Measurements from ENCODE around the gene ACOT8.
"Not testable (repeated sequence)": the region's sequence is repeated elsewhere in the genome, so short reads cannot be mapped to it uniquely, and the experiment has no call there.

The ACOT8 gene

DNA sequence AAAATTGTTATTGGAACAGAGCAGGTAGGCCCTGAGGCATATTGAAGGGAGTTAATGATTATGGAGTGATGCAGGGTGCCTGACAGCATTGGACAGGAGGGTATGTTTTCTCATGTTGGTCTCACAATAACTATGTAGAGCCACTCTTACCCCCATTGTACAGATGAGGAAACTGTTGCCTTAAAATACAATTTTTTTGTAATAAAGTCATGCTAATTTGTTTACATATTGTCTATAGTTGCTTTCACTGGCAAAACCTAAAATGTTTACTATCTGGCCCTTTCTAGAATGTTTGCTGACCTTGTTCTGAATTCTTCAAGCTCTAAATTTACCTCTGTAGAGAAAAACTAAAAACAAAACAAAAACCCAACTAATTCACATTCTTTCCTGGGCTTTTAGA is 5.7 kb downstream of the ACOT8 start:
- DNase-seq = no peak

DNA sequence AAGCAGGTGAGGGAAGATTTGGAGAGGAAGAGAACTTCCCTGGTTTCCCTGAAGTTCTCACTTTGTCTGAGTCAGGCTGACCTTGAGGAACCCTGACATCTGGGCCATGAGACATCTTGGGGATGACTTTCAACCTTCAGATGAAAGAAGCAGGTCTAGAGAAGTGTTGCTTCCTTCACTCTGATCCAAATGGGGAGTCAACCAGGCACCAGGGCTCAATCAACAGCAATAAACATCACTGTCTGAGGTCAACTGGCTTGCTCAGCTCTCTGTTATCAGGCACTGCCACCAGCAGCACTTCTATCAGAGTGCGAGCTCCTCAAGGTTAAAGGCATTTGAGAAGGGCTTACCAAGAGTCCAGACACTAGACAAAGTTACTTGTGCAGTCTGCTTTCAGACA is 6.3 kb downstream of the ACOT8 start:
- no peak for DNase-seq

DNA sequence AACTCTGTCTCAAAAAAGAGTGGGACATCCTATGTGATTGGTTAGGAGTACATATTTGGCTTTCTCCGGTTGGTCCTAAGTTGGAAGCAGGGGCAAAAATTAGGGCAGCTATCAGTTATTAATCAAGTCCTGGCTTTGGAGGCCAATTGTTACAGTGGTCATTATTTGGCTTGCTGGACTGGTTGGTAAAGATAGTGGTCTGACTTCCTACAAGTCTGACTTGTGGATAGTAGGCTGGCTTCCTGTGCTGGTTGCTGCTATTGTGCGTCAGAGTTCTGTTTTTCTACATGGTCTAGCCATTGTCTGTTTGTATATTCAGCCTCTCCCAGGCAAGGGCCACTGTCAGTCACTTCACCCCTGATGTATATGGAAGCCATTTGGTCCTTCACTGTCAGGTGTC is 7.0 kb downstream of the ACOT8 start:
- DNase-seq = no peak

DNA sequence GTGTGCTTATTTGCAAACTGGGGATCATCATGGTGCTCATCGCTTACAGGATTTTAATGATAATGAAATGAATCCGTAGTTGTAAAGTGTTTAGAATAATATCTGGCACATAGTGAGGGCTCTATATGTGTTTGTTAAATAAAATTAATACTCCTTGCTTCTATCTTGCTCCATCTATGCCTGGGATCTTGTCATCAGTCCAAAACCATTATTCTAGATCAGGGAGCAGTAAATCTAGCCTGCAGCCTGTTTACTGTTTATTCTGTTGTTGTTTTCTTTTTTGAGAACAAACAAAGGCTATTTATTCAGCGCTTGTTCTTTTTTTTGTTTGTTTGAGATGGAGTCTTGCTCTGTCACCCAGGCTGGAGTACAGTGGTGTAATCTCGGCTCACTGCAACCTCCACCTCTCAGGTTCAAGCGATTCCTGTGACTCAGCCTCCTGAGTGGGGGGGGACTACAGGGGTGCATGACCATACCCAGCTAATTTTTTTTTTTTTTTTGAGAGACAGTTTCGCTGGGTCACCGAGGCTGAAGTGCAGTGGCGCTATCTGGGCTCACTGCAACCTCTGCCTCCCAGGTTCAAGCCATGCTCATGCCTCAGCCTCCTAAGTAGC is 8.1 kb downstream of the ACOT8 start:
- DNase-seq = no peak

DNA sequence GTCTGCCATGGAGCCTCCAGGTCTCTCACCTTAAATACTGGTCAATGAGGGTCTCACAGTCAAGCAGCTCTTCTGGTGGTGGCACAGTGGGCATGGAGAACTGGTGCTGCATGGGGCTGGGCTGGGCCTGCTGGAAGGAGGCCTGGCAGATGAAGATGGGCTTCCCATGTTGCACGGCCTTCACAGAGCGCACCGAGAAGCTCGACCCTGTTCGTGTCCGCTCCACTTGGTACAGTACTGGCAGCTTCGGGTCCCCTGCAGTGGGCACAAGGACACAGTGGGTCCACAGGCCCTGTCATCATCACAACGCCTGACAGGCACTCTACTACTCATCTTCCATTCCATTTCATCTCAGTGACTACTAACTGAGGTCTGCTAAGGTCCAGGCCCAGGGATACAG is 8.8 kb downstream of the ACOT8 start:
- no peak for DNase-seq

DNA sequence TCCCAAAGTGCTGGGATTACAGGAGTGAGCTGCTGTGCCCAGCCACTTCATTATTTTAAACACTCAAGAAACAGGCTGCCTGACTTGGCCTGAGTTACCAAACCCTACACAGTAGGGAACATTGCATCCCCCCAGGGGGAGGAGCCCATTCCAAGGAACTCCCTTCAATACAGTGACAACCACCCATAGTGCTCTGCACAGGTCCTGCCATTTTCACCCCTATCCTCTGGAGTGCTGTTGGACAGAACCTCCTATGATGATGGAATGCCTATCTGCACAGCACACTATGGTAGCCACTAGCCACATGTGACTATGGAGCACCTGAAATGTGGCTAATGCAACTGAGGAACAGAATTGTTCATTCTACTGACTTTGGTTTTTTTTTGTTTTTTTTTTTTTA is 11.7 kb downstream of the ACOT8 start:
- no peak for DNase-seq

DNA sequence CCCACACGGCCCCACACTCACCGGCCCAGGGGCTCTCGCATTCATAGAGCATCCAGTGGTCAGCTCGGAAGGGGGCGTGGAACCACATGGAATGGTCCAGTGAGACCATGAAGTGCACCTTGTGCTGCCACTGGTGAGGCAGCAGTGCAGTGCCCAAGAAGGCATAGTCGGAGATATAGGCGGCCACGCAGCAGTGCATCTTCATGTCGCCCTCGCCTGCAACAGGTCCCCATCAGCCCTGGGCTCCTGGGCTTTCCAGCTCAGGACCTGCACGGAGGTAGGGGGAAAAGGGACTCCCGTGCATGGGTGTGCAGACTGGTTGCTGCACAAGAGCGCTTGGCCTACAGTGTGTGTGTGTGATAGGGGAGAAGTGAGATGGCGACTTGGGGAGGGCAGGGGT is 13.7 kb downstream of the ACOT8 start:
- no peak for DNase-seq

DNA sequence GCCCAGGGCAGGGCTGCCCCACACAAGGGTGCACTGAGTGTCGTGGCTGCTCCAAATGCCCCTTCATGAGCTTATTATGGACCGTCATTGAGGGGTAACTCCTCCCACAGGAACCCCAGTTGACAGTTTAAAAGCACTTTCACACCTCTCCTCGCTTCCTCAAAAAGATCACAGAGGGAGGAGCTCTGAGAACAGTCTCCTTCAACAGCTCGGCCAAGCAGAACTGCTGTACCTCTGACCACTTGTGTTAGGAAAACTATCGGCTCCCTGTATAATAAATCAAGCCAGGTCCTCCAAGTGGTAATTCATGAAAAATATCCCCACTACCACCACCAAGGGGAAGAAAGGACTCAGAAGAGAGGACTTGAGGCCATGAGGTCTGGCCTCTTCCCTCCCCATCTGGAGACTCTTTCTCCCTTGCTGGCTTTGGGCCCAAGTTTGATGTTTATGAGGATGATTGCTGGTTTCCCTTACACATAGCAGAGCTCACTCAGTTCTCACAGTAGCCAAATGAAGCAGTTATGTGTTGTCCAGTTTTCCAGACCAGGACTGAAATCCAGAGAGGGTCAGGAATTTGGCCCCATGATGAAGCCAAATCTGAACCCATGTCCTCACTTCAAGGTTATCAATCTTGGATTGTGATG is 14.9 kb downstream of the ACOT8 start:
- DNase-seq = no peak

DNA sequence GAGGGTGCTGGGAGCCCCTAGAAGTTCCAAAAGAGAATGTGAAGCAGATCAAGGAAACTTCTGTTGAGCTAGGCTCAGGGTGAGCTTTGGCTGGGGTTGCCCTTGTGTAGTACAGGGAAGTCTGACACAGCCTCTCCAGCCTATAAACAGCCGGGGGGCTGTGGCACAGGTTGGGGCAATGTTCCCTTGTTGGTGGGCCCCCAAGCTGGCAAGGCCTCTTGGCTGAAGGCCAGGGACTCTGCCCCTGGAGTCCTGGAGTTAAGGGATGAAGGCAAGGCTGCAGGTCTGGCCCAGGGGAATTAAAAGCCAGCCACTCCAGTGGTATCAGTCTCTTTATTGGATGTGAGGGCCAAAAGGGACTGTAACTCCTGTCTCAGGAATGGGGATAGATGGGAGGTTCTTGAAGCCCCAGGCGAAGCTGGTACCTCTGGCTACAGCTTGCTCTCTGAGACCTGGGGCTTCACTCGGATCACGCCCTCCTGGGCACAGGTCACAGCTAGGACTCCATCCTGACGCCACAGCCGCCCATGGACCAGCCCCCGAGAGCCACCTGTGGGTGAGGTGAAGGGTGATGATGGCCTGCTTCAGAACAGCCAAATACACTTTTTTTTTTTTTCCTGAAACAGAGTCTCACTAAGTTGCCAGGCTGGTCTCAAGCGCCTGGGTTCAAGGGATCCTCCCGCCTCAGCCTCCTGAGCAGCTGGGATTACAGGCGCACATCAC is 15.6 kb downstream of the ACOT8 start:
- DNase-seq = no peak

DNA sequence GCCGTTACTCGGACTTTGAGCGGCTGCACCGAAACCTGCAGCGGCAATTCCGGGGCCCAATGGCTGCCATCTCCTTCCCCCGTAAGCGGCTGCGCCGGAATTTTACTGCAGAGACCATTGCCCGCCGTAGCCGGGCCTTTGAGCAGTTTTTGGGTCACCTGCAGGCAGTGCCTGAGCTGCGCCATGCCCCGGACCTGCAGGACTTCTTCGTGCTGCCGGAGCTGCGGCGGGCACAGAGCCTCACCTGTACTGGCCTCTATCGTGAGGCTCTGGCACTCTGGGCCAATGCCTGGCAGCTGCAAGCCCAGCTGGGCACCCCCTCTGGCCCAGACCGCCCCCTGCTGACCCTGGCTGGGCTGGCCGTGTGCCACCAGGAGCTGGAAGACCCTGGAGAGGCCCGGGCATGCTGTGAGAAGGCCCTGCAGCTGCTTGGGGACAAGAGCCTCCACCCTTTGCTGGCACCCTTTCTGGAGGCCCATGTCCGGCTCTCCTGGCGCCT is 16.4 kb downstream of the ACOT8 start:
- DNase-seq = no peak

DNA sequence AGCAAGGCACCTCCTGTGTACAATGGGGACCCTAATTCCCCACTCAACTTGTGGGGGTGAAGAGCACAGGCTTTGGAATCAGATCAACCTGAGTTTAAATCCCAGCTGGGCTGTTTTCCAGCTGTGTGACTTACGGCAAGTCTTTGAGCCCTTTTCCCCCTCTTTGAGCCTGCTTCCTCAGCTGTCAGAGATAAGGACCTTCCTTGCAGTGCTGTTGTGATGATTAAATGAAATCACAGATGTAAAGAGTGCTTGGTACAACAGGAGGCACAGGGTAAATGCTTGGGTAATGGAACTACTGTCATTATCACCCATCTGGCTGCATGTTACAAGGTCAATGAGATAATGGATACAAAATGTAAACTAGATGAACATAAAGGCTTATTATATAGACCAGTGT is 20.4 kb downstream of the ACOT8 start:
- no peak for DNase-seq

DNA sequence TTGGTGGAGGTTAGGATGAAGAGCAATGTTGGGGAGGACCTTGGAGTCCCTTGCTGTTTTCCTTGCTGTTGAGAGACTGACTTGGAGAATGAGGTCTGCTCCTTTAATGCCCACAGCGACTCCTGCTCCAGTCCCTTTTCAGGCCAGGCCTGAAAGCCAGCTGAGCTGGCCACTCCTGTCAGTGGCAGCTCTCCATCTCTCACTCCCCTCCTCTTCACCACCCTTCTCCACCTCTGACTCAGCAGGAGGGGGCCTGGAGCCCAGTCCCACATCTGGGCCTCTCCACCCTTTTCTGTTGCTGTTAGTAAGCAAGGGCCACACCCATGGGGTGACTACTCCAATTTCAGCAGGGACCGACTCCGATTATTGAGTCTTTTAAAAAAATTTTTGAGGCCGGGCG is 21.4 kb downstream of the ACOT8 start:
- no peak for DNase-seq

DNA sequence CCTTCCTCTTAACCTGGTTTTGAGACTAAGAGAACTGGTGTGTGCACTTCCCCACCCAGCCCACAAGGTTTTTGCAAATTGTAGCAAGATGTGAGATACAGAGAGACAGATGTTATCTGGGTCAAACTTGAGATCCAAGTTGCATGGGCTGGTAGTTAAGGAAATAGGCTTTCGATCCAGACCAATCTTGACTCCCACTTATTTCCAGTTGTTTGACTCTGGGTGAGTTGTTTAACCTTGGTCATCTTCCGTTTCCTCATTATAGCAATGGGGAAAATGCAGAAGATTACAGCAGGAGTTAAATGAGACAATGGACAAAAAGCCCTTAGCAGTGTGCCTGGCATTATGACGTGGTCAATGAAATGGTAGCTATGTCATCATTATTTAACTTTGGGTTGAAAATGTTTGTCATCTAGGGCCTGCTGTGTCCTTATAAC is 21.8 kb downstream of the ACOT8 start:
- DNase-seq = no peak

DNA sequence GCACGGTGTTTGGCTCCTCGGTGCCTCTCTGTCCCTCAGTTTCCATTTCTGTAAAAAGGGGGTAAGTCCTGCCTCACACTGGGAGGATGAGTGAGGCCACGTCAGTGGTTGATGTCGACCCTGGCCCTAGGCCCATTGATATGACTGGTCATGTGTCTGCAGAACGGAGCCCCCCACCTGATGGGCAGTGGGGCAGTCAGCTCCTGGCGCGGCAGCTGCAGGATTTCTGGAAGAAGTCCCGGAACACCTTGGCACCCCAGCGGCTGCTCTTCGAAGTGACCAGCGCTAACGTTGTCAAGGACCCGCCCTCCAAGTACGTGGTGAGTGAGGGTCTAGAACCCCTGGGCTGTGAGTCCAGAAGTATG is 22.4 kb downstream of the ACOT8 start:
- DNase-seq = no peak

DNA sequence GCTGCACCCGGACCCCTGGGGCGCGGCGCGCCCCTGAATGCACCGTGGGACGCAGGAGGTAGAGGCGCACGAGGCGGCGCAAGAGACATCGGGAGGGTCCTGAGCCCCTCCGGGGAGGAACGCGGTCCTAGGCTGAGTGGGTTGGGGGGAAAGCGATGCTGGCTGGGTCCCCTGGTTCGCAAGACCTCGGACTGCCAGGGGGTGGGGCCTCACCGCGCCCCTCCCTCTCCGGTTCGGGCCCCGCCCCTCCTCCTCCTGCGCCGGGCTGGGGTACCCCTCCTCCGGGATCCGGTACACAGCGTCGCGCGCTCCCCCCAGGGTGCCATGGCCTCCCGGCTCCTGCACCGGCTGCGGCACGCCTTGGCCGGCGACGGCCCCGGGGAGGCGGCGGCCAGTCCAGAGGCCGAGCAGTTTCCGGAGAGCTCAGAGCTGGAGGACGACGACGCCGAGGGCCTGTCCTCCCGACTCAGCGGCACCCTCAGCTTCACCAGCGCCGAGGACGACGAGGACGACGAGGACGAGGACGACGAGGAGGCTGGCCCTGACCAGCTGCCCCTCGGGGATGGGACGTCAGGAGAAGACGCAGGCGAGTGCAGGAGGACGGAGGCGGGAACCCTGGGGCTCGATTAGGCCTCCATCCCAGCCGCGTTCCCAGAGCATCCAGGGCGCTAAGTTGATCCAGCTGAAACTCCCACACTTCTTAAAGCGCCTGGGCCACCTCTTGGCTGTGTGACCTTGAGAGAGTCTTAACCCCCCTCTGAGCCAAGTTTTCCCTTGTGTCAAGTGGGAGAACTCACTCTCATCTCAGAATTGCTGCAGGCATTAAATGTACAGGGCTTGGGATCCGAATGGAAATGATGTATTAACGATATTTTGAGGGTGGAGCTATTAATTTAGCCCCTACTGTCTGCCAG is 23.1 kb downstream of the ACOT8 start:
- peak; percentile 64 to 74 for DNase-seq

DNA sequence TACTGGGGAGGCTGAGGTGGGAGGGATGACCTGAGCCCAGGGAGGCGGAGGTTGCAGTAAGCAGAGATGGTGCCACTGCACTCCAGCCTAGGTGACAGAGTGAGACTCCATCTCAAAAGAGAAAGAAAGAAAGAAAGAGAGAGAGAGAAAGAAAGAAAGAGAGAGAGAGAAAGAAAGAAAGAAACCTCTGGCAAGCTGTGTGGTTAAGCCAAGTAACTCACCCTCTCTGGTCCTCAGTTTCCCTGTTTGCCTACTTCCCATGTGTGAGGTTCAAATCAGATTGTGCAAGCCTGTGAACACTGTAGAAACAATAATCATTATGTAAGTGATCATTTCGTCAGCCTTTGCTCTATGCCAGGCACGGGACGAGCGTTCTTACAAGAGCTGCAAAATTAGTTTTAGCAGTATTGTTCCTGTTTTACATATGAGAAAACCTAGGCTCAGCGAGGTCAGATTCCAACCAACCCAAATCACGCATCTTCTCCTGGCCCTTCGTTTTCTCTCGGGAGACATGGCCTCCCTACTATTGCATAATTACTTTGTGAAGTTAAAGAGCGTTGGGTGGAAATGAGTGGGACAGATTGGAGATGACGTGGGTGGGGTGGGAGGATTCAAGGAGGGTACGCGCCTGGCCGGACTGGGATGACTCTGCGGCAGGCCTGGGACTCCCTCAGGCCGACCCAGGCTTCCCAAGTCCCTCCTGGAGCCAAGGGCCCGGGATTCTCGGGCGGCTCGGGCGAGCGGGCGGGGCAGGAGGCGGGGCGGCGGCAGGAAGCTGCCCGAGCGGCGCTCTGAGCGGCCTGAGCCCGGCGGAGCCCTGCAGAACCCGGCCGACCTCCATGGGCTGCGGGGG is 23.9 kb downstream of the ACOT8 start, which contains the start of gene SNX21:
SNX21 (plus strand) TSS at position 770 of the 853 bp plus-strand sequence. CDS start 121 bp downstream, outside the sequence.
- DNase-seq = peak; percentile 46 to 74

DNA sequence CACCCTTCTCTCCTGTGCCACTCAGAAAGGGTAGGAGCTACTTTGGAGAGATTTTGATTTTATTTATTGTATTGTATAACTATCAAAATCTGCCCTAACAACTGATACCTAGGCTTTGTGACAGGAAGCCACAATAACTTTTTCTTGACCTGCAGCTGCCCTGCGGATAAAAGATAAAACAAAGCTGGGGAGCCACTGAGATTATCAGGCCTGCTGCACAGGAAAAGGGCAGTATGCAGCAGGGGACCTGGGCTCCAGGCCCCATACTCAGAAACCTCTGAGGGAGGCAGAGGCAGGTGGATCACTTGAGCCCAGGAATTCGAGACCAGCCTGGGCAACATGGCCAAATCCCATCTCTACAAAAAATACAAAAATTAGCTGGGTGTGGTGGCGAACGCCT is 24.6 kb downstream of the ACOT8 start:
- no peak for DNase-seq

DNA sequence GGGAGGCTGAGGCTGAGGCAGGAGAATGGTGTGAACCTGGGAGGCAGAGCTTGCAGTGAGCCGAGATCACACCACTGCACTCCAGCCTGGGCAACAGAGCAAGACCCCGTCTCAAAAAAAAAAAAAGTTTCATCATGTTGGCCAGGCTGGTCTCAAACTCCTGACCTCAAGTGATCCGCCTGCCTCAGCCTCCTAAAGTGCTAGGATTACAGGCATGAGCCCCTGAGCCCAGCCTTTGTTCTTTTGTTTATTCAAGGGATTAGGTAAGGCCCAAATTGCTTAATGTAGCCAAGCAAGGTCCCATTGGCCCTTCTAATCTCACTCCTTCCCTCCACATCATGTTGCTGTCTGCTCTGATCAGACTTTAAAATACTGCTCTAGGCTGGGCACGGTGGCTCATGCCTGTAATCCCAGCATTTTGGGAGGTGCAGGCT is 27.5 kb downstream of the ACOT8 start:
- not testable (repeated sequence) for DNase-seq

DNA sequence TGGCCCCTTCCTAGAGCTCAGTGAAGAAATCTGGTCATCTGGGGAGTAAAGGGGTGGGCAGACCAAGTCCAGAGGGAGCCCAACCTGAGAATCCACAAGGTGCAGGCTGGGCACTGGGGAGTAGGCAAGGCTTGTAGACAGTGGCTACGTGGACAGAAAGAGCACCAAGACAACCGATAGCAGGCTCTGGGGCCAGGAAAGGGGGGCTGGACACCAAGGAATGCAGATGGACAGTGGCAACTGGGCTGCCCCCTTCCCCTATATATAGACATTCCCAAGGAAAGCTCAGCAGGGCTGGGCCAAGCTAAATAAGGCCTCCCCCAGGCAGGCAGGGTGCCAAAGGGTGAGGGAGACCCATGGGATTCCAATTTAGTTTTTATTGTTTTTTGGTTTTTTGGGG is 28.6 kb downstream of the ACOT8 start:
- no peak for DNase-seq

DNA sequence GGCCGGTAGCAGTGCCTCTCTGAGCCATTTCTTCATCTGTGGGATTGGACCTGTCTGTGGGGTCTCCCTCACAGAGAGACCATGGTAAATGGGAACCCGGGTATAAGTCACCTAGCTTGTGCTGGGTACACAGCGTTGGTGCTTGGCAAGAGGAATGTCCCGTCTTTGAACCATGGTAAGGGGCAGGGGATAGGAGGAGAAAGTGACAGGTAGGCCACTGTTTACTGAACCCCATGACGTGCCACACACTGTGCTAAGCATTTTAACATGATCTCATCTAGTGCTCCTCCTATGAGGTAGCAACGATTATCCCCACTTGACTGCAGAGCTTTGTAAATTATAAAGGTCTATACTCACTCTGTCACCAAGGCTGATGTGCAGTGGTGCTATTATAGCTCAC is 29.5 kb downstream of the ACOT8 start:
- no peak for DNase-seq

DNA sequence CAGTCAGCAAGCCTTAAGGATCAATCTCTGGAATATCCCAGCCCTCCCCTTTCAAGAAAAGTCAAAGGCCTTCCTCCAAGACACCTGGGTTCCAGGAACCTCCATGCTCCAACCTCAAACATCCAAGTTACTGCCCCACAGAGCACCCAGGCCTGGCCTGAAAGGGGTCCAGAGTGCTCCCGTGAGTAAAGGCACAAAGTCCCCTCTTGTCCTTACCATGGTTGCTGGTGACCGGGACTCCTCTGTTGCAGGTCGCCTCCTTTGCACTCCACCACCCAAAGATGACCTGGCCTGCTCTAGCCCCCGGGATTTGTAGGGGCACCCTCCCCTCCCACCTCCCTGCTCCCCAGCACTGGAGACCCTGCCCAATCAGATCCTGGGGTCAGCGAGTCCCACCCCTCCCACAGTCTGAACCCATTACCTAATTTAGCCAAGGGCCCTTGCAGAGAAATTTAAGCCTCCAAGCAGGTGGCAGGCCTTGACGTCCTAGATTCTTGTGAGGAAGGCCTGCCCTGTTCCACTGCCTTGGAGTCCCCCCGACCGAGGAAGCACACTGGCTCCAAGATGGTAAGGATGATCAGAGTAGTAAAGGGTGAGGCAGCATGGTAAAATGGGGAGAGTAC is 30.1 kb downstream of the ACOT8 start, which contains the start of gene TNNC2:
TNNC2 (minus strand) TSS at position 283 of the 623 bp plus-strand sequence; CDS start at position 219, 64 bp downstream.
- no peak for DNase-seq

Measured in hippocampal formation (tissue), 2 donors.